HUDEP-2 (cell line): ENCODE results near the gene LOC128125822.
"Not testable (repeated sequence)": the region's sequence is repeated elsewhere in the genome, so short reads cannot be mapped to it uniquely, and the experiment has no call there.

ENCODE experiments used
- DNase-seq, 76 experiments: peaks; one replicate each; lab custom pipeline; 2025; ENCODE audit not compliant: unreplicated experiment in 76 of 76; lab: John Stamatoyannopoulos, UW

Gene LOC128125822

GRCh38 chr6:63572044-63572746, at the start of gene LOC128125822, which contains the start of gene PTP4A1:
Gene LOC128125822, plus strand, starts transcription at chr6:63572480.
Gene PTP4A1, plus strand, starts transcription at chr6:63572480. Its CDS starts 4,401 bp downstream, at chr6:63576881.
- peak in 75 of 76 experiments; percentile 66 to 99 (median 96) for DNase-seq

GRCh38 chr6:63522911-63523287, 49.4 kb upstream of the LOC128125822 start:
- not testable (repeated sequence) for DNase-seq

GRCh38 chr6:63523630-63524029, 48.6 kb upstream of the LOC128125822 start:
- no peak for DNase-seq

- DNase-seq, result no peak
Observed at GRCh38 chr6:63525186-63525878, 46.9 kb upstream of the LOC128125822 start.

GRCh38 chr6:63526931-63527330, 45.3 kb upstream of the LOC128125822 start:
- no peak for DNase-seq

- DNase-seq, result no peak
Observed at GRCh38 chr6:63527658-63528514, 44.4 kb upstream of the LOC128125822 start.

- no peak for DNase-seq
Observed at GRCh38 chr6:63529498-63529897, 42.8 kb upstream of the LOC128125822 start.

- DNase-seq, result no peak
Observed at GRCh38 chr6:63530182-63530581, 42.1 kb upstream of the LOC128125822 start.

GRCh38 chr6:63530991-63531390, 41.3 kb upstream of the LOC128125822 start:
- no peak for DNase-seq

- DNase-seq, result no peak
Observed at GRCh38 chr6:63533026-63533425, 39.3 kb upstream of the LOC128125822 start.

- no peak for DNase-seq
Observed at GRCh38 chr6:63533952-63534351, 38.3 kb upstream of the LOC128125822 start.

- no peak for DNase-seq
Observed at GRCh38 chr6:63537201-63537958, 34.9 kb upstream of the LOC128125822 start.

- DNase-seq, result no peak
Observed at GRCh38 chr6:63537959-63538300, 34.4 kb upstream of the LOC128125822 start.

- DNase-seq, result no peak
Observed at GRCh38 chr6:63538550-63538949, 33.7 kb upstream of the LOC128125822 start.

GRCh38 chr6:63543001-63543400, 29.3 kb upstream of the LOC128125822 start:
- DNase-seq, result no peak

- no peak for DNase-seq
Observed at GRCh38 chr6:63543982-63544381, 28.3 kb upstream of the LOC128125822 start.

- DNase-seq, result no peak
Observed at GRCh38 chr6:63546236-63546635, 26.0 kb upstream of the LOC128125822 start.

GRCh38 chr6:63546697-63547096, 25.6 kb upstream of the LOC128125822 start:
- no peak for DNase-seq

- no peak for DNase-seq
Observed at GRCh38 chr6:63549076-63549475, 23.2 kb upstream of the LOC128125822 start.

GRCh38 chr6:63553208-63553607, 19.1 kb upstream of the LOC128125822 start:
- DNase-seq, result no peak

- no peak for DNase-seq
Observed at GRCh38 chr6:63553900-63554299, 18.4 kb upstream of the LOC128125822 start.
